K562 (cell line): ENCODE measurements around the gene TRAPPC5. TPM values are rescaled to one million over a fixed set of nuclear protein-coding genes. Genes with fewer than 3 reads are reported as not detected.

ENCODE experiments used
- ATAC-seq: fragments of 200-7000 bp; cut with Tn5 transposase; 3 replicates; pipeline ENCODE4 v1.9.1; 2020; ENCODE audit warnings: moderate library complexity
- BruUV-seq: library from RNA; stranded (reverse); fragments of 400-500 nt; replicated peaks from 2 replicates; lab custom pipeline; 2021; lab: Mats Ljungman, UMichigan
- CTCF ChIA-PET: fragments of 300-600 bp; formaldehyde crosslinking; extraction: SDS; loops from one replicate; lab custom pipeline; 2021; ENCODE audit warnings: low intra/inter-chr PET ratio; lab: Yijun Ruan, JAX
- POLR2A ChIA-PET: fragments of 300-600, 350-650 bp; sonication (Branson Sonifier 250); formaldehyde crosslinking; extraction: SDS; loops from one replicate; lab custom pipeline; 2021; ENCODE audit warnings: antibody characterized with exemption, inconsistent platforms; lab: Yijun Ruan, JAX
- DNase-seq, 4 experiments: peaks; one replicate each; pipeline versions ENCODE4 v3.0.0 to v3.0.0-alpha.2; 2011 to 2018; ENCODE audit warnings: low spot score in 3 of 4, mixed read lengths in 3 of 4; ENCODE audit errors: extremely low read depth in 1 of 4
- FAIRE-seq: peaks from 2 replicates; lab custom pipeline; 2011; peaks lifted over from hg19 to GRCh38; lab: Jason Lieb, UNC
- H2AFZ ChIP-seq: 2 replicates; pipeline ENCODE4 v1.6.0; 2011; ENCODE audit warnings: low read depth, low read length, control low read depth, inconsistent platforms
- H3K27ac ChIP-seq: fragments of 200-600 bp; 3 replicates; pipeline ENCODE4 v1.8.0; 2011; ENCODE audit warnings: low read depth, mild to moderate bottlenecking, control low read depth, inconsistent platforms, low read length, moderate library complexity, mixed read lengths; ENCODE audit errors: extremely low read depth
- H3K27me3 ChIP-seq, 2 experiments: fragments of 300-600 bp in 1 of 2; 2 replicates in 1 of 2; 3 replicates in 1 of 2; pipeline versions ENCODE4 v1.6.0 to v1.8.0; 2011; ENCODE audit warnings: inconsistent platforms in 2 of 2, low read length in 2 of 2, mild to moderate bottlenecking in 1 of 2, mixed read lengths in 1 of 2, moderate library complexity in 1 of 2; ENCODE audit not compliant: control insufficient read depth in 2 of 2, insufficient read depth in 2 of 2
- H3K36me3 ChIP-seq: fragments of 300-600 bp; 3 replicates; pipeline ENCODE4 v1.8.0; 2011; ENCODE audit warnings: mild to moderate bottlenecking, low read length, inconsistent platforms; ENCODE audit not compliant: control insufficient read depth, insufficient read depth
- H3K4me1 ChIP-seq, 2 experiments: fragments of 200-600 bp in 1 of 2; replicated peaks in 1 of 2; 2 replicates in 1 of 2; 3 replicates in 1 of 2; pipeline versions ENCODE4 v1.5.1 to v1.8.0; 2011; ENCODE audit warnings: inconsistent platforms in 2 of 2, low read length in 2 of 2, mild to moderate bottlenecking in 1 of 2, mixed read lengths in 1 of 2, moderate library complexity in 1 of 2; ENCODE audit not compliant: control insufficient read depth in 2 of 2, insufficient read depth in 2 of 2
- H3K4me2 ChIP-seq: 2 replicates; pipeline ENCODE4 v1.6.1; 2011; ENCODE audit warnings: low read length, control low read depth, inconsistent platforms, mixed read lengths; ENCODE audit not compliant: insufficient read depth
- H3K4me3 ChIP-seq: fragments of 200-600 bp; sonication (generic), shearing (Covaris generic); 2 replicates; pipeline ENCODE4 v1.5.1; 2016; ENCODE audit warnings: control low read depth, inconsistent platforms
- H3K79me2 ChIP-seq: fragments of 200-600 bp; 3 replicates; pipeline ENCODE4 v1.8.0; 2011; ENCODE audit warnings: low read length, inconsistent platforms; ENCODE audit not compliant: control insufficient read depth, insufficient read depth
- H3K9ac ChIP-seq, 2 experiments: 2 replicates each; pipeline versions ENCODE4 v1.6.0 to v1.6.1; 2011; ENCODE audit warnings: low read depth in 2 of 2, low read length in 2 of 2, control low read depth in 1 of 2, inconsistent platforms in 1 of 2, mild to moderate bottlenecking in 1 of 2, mixed read lengths in 1 of 2; ENCODE audit not compliant: insufficient read depth in 1 of 2
- H3K9me1 ChIP-seq: one replicate; pipeline ENCODE4 v1.6.0; 2011; ENCODE audit warnings: inconsistent platforms, mild to moderate bottlenecking, low read length, moderate library complexity; ENCODE audit not compliant: control insufficient read depth, insufficient read depth
- H3K9me3 ChIP-seq: replicated peaks from 2 replicates; pipeline ENCODE4 v1.5.1; 2011; ENCODE audit warnings: low read depth, low read length, inconsistent platforms; ENCODE audit not compliant: control insufficient read depth, insufficient read depth
- H4K20me1 ChIP-seq: replicated peaks from 2 replicates; pipeline ENCODE4 v1.6.1; 2011; ENCODE audit warnings: low read length, inconsistent platforms, mixed read lengths; ENCODE audit not compliant: control insufficient read depth, insufficient read depth
- ELF4 ChIP-seq: fragments of 450-650 bp; formaldehyde crosslinking; IDR thresholded peaks from 2 replicates; pipeline ENCODE4 v1.4.0; 2022; ENCODE audit warnings: missing genetic modification characterization
- HOXB6 ChIP-seq: fragments of 250-450 bp; sonication (Bioruptor Pico); IDR thresholded peaks from 2 replicates; pipeline ENCODE4 v1.5.1; 2022; ENCODE audit warnings: mild to moderate bottlenecking, borderline replicate concordance
- MCM3 ChIP-seq: fragments of 450-650 bp; IDR thresholded peaks from 2 replicates; pipeline ENCODE4 v1.6.1; 2016
- MEF2D ChIP-seq: conservative IDR thresholded peaks from 2 replicates; pipeline ENCODE4 v1.6.1; 2016; ENCODE audit warnings: low read depth, missing genetic modification characterization, missing compliant biosample characterization
- PBX2 ChIP-seq, 2 experiments: IDR thresholded peaks in 1 of 2; conservative IDR thresholded peaks in 1 of 2; 2 replicates each; pipeline ENCODE4 v1.6.1; 2016; ENCODE audit warnings: low read depth in 2 of 2, mild to moderate bottlenecking in 1 of 2, missing compliant biosample characterization in 1 of 2, missing genetic modification characterization in 1 of 2, moderate library complexity in 1 of 2
- RBM22 ChIP-seq: fragments of 200-400 bp; formaldehyde crosslinking; IDR thresholded peaks from 2 replicates; pipeline ENCODE4 v1.6.1; 2018; ENCODE audit warnings: low read length, low read depth; ENCODE audit not compliant: poor library complexity, severe bottlenecking
- ZNF518B ChIP-seq: fragments of 250-450 bp; sonication (Bioruptor Pico); IDR thresholded peaks from 2 replicates; pipeline ENCODE4 v1.5.0; 2021; ENCODE audit warnings: mild to moderate bottlenecking, moderate library complexity
- WGBS: fragments of 100-300 bp; shearing (Covaris generic); methylation state at CpG from one replicate; pipeline ENCODE4 v1.1.6; 2016; ENCODE audit warnings: low coverage, mixed read lengths; ENCODE audit not compliant: insufficient coverage; ENCODE audit errors: missing lambda C conversion rate; 5-methylcytosine and 5-hydroxymethylcytosine counted together
- in situ Hi-C: fragments of 300-500 bp; cut with MboI; formaldehyde crosslinking; loops from 4 replicates; pipeline ENCODE4 v1.15.0; 2018; ENCODE audit warnings: inconsistent platforms, mixed read lengths
- intact Hi-C: fragments of 100-400 bp; cut with micrococcal nuclease; formaldehyde crosslinking; loops from 2 replicates; pipeline ENCODE4 v1.14.2; 2022
- polyA plus RNA-seq, 8 experiments: library from polyadenylated mRNA; depleted of rRNA in 4 of 8; stranded (reverse) in 5 of 8; unstranded in 3 of 8; fragments of >200 nt; fragmentation: Nextera tagmentation in 2 of 8; fragmentation: Illumina TruSeq in 1 of 8; extraction: Ambion mirVana in 2 of 8; extraction: Trizol in 1 of 8; gene quantifications; 2 replicates each; pipeline versions ENCODE4 v1.2.1 to v1.2.3, GENCODE V29; 2011 to 2014; ENCODE audit warnings: inconsistent platforms in 1 of 8, missing spikeins in 1 of 8
- total RNA-seq, 7 experiments: library from RNA; depleted of rRNA in 6 of 7; stranded (reverse); fragments of >200 nt in 6 of 7; fragmentation: Illumina TruSeq in 2 of 7; extraction: Trizol in 2 of 7; gene quantifications; 2 replicates each; pipeline versions ENCODE4 v1.2.1 to v1.2.3, GENCODE V29; 2011 to 2021; ENCODE audit warnings: low replicate concordance in 1 of 7

The TRAPPC5 gene
- total and polyA plus RNA-seq, 9 of the 15 experiments (the other 6 are each of a cell fraction or from before 2014, with no cell fraction given), result 2.0 to 76.9 (median 29.3) TPM

- H3K4me3 ChIP-seq, result no peak overlapping the region
- CTCF ChIA-PET, result no interaction called here
- no peak for FAIRE-seq
Observed at GRCh38 chr19:7692417-7693088, 11.9 kb downstream of the TRAPPC5 start.

GRCh38 chr19:7694499-7694898 is 13.9 kb downstream of the TRAPPC5 start:
- H3K9ac ChIP-seq, result no peak overlapping the region
- peaks cover 18 to 80% of the 10 kb centered on the region in 2 experiments; a peak in 4 of 5 replicates for H3K27me3 ChIP-seq
- no peaks in the 10 kb centered on the region for H3K9me1 ChIP-seq
- in situ Hi-C loops, result no loop called here
- no peak for DNase-seq
- no peaks in the 10 kb centered on the region for H3K36me3 ChIP-seq
- WGBS, result 0% methylated on average over 4 of the region's 4 CpGs
- no peak for FAIRE-seq
- H3K4me3 ChIP-seq, result no peak overlapping the region
- no TSS peak for BruUV-seq
- H2AFZ ChIP-seq, result no peak overlapping the region
- H3K79me2 ChIP-seq, result no peaks in the 10 kb centered on the region
- H3K4me1 ChIP-seq, result peaks cover 1 to 12% of the 10 kb centered on the region in 2 experiments; a peak in 3 of 5 replicates
- CTCF ChIA-PET, result no interaction called here
- POLR2A ChIA-PET, result no interaction called here
- no peak overlapping the region for H3K4me2 ChIP-seq
- H3K27ac ChIP-seq, result no peak overlapping the region
- H3K9me3 ChIP-seq, result peaks cover 3% of the 10 kb centered on the region
- intact Hi-C loops, result no loop called here
- no peaks in the 10 kb centered on the region; the same call in 1 of the 2 replicates for H4K20me1 ChIP-seq
- no peak for ATAC-seq
- no peak for TF ChIP-seq PBX2 (CRISPR knock-in tag; IDR thresholded peaks at IDR 0.05; ENCODE audit: low read depth)
- no peak for TF ChIP-seq PBX2 (tag; conservative IDR thresholded peaks at IDR 0.05; ENCODE audit: low read depth)
- TF ChIP-seq RBM22, result no peak
- no peak for TF ChIP-seq ZNF518B (CRISPR knock-in tag)

More at GRCh38 chr19:7692417-7693088, 11.9 kb downstream of the TRAPPC5 start:
- H3K79me2 ChIP-seq, result no peaks in the 10 kb centered on the region
- no peak for ATAC-seq
- H2AFZ ChIP-seq, result no peak overlapping the region
- no peak overlapping the region for H3K4me2 ChIP-seq
- WGBS, result under 1% methylated on average over 13 of the region's 13 CpGs
- H3K9ac ChIP-seq, result no peak overlapping the region
- TF ChIP-seq MEF2D (tag), result no peak
- TF ChIP-seq ELF4 (CRISPR knock-in tag), result no peak
- 0 out of 2 replicates have a peak, but pooled peaks have one; percentile 11 for TF ChIP-seq MCM3
- no peak for TF ChIP-seq HOXB6 (CRISPR knock-in tag)
- no peaks in the 10 kb centered on the region for H3K9me1 ChIP-seq
- no peak overlapping the region for H3K27ac ChIP-seq
- H3K27me3 ChIP-seq, result peaks cover 12 to 70% of the 10 kb centered on the region in 2 experiments; a peak in 4 of 5 replicates
- H3K4me1 ChIP-seq, result peaks cover 0 to 8% of the 10 kb centered on the region in 2 experiments; a peak in 2 of 5 replicates
- no peaks in the 10 kb centered on the region for H4K20me1 ChIP-seq
- peaks cover 3% of the 10 kb centered on the region for H3K9me3 ChIP-seq
- no TSS peak for BruUV-seq
- in situ Hi-C loops, result no loop called here
- POLR2A ChIA-PET, result interaction anchor here (1.3 kb wide), 1 partner anchor 12 kb away, joined by 3 read pairs; the partner anchor contains the start of gene TRAPPC5
- no peaks in the 10 kb centered on the region for H3K36me3 ChIP-seq
- DNase-seq, result no peak
- intact Hi-C loops, result no loop called here
